Purkinje cell (primary cell): ENCODE data around the gene EMP2. TPM values are rescaled to one million over a fixed set of nuclear protein-coding genes. Genes with fewer than 3 reads are reported as not detected.

Experiments used
- polyA plus RNA-seq: library from polyadenylated mRNA; unstranded; fragments of >200 nt; fragmentation: Nextera tagmentation; gene quantifications from 2 replicates; pipeline ENCODE4 v1.2.1, GENCODE V29; 2014

Gene EMP2, protein sequence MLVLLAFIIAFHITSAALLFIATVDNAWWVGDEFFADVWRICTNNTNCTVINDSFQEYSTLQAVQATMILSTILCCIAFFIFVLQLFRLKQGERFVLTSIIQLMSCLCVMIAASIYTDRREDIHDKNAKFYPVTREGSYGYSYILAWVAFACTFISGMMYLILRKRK
- polyA plus RNA-seq: 4.7 and 5.2 TPM in 2 replicates

DNA sequence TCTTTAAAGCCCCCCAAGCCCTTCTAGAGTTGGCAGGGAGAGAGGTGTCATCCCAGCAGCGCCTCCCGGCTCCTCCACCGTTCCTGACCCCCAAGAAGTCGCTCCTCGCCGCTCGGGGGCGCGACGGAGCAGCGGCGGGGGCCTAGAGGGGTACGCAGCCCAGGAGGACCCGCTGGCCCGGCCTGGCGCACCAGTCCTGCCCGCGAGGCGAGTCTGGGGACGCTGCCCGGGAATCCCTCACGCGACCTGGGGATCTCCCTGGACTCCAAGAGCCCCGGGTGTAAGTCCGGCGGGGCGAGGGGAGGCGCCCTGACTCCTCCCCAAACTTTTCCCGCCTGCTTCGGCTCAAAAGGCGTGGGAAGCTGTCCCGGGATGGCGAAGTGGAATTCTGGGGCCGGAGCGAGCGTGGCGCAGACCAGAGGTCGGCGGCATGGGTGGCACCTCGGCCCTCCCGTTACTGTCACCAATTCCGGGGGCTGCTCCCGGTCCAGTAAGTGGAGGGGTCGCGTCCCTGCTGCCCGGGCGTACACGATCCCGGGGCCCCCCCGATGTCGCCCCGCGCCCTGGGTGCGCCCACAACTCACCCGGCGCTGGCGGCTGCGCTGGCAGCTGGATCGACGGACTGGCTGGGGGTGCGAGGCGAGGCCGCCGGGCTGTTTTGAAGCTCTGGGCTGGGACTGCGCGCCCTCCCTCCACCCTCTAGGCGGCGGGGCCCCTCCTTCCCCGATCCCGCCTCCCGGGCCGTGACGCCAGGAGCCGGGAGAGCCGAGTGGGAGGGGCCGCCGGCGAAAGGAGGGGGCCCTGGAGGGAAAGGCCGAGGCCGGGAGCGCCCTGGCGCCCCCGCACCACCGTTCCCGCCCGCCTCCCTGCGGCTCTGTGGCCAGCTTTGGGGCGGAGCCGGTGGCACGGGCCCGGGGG is at the start of gene EMP2:
EMP2 (minus strand) TSS at position 634 of the 918 bp plus-strand sequence. CDS start 32,981 bp downstream, outside the sequence.

Other genes starting within 250 kb of the EMP2 start
- gene ATF7IP2, start 194.5 kb downstream of the EMP2 start, polyA plus RNA-seq: 74.3 and 85.7 TPM in 2 replicates
- gene TEKT5, start 114.3 kb upstream of the EMP2 start, polyA plus RNA-seq: 1.0 TPM in 1 of 2 replicates, not detected in the other
- gene NUBP1, start 163.2 kb upstream of the EMP2 start, polyA plus RNA-seq: 12.0 and 17.9 TPM in 2 replicates
- 6.7 and 7.7 TPM in 2 replicates for gene TVP23A, start 238.2 kb upstream of the EMP2 start, polyA plus RNA-seq